GM21737 (cell line): ENCODE results near the gene LHX6.

Source experiments
- ATAC-seq: cut with Tn5 transposase; IDR thresholded peaks from one replicate; pipeline ENCODE4 v1.9.1; 2021; ENCODE audit warnings: mild to moderate bottlenecking, moderate library complexity; ENCODE audit not compliant: unreplicated experiment

The LHX6 gene

DNA sequence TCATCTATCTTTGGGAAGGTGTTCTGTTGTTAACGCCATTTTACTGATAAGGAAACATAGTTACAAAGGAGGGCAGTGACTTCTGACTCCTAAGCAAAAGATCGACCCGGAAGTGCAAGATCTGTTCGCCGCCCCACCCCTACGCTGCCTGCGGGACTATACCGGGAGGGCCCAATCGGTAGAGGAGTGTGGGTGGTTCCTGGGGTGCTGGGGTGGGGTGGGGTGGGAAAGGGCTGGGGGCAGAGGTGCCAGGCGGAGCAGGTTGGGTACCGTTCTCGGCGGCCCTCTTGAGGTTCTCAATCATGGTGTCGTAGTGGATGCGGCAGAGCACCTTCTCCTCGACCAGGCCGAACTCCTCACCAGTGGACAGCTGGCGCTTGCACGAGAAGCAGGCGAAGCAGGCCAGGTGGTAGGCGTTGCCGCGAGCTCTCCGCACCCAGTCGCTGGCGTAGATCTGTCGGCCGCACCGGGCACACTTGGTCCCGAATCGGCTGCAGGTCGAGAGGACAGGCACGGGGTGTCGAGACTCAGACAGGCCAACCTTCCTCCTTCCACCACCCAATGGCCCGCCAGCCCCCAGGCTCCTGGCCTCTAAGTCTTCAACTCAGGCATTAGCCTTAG is 11.8 kb downstream of the LHX6 start:
- ATAC-seq, result no peak

GRCh38 chr9:122216138-122216797 is 12.5 kb downstream of the LHX6 start:
- no peak for ATAC-seq

DNA sequence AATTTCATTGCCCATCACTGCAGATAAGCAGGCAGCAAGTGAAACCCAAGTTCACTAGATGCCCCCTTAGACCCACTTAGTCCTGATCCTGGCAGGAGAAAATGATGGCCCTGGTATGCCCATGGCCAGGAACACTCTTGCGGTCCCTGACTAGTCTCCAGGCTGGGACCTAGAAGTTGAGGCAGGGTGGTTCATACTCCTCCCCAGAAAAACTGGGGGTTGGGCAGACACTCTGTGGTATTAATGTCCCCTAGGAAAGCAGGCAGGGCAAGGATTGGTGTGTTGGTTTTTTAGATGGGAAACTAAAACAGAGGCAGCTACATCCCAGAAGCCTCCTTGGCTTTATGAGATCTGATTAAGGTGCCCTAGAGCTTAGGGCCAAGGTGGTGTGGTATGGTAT is 13.1 kb downstream of the LHX6 start:
- ATAC-seq, result no peak

GRCh38 chr9:122214507-122214906 is 14.2 kb downstream of the LHX6 start:
- no peak for ATAC-seq

DNA sequence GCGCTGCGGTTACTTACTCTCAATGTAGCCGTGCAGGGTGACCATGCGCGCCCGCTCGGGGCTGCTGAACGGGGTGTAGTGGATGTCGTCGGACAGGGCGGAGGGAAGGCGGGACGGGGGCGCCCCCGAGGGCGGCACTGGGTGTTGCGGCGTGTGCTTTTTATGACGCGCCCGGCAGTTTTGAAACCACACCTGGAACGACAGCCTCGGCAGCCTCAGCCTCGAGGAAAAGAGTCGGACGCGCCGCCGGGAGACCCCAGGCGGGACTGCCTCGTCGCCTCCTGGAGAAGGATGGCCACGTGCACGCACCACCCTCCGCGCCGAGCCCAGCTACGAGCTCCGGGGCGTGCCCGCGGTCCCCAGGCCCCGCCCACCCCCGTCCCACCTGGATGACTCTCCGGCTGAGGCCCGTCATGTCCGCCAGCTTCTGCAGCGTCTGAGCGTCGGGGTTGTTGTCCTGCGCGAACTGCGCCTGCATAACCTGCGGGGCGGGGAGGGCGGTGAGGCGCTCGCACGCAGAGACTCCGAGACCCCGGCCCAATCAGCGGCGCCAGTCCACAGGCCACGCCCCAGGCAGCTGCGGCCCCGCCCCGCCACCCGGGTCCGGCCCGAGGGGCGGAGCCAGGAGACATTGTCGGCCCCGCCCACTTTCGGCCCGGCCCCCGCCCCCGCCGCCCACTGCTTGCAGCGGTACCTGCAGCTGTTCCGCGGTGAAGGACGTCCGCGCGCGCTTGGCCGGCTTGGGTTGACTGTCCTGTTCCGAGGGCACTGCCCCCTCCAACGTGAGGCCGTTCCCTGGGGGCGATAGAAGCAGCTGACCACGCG is 15.0 kb downstream of the LHX6 start:
- peak; percentile 51 for ATAC-seq

DNA sequence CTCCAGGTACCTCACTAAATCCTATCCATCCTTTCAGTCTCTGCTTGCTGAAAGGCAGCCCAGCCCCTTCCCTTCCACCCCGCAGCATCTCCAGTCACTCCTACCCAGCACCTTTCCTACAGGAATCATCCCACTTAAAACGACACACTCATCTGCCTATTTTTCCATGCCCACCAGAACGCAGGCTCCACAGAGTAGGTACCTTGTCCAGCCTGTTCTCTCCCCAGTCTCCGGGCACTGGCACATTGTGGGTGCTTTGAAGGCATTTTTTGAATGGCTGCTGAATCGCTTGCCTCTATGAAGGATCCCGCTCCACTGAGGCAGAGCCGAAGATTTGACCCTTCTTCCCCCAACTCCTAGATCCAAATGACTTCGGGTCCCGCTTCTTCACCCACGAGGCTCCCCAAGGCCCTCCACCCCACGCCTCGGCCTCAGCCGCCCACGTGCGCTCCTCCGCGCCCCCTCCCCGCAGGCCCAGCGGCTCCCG is 15.6 kb downstream of the LHX6 start:
- ATAC-seq, result no peak

GRCh38 chr9:122212473-122213004 is 16.2 kb downstream of the LHX6 start:
- no peak for ATAC-seq

GRCh38 chr9:122209451-122209850 is 19.3 kb downstream of the LHX6 start:
- no peak for ATAC-seq

GRCh38 chr9:122207096-122207495 is 21.7 kb downstream of the LHX6 start:
- ATAC-seq, result no peak

- no peak for ATAC-seq
Measured at GRCh38 chr9:122206118-122207046, 22.4 kb downstream of the LHX6 start.

DNA sequence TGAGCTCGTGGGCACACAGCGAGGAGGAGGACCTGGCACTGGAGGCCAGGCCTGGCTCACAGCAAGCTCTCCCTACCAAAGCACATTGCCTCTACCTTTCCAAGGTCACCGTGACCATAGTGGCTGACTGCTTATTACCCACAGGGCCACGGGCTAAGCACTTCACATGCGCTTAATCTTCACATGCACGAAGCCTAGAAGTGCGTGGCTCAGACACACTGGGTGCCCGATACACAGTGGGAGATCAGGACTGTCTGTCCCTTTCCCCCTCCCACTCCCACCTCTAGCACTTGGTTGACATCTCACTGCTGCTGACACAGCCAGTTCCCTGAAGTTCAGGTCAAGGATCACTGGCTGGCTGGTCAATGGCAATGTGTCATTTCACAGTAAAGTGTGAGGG is 23.6 kb downstream of the LHX6 start:
- no peak for ATAC-seq

- ATAC-seq, result no peak
Measured at GRCh38 chr9:122204491-122204890, 24.3 kb downstream of the LHX6 start.

- ATAC-seq, result no peak
Measured at GRCh38 chr9:122204055-122204454, 24.7 kb downstream of the LHX6 start.

DNA sequence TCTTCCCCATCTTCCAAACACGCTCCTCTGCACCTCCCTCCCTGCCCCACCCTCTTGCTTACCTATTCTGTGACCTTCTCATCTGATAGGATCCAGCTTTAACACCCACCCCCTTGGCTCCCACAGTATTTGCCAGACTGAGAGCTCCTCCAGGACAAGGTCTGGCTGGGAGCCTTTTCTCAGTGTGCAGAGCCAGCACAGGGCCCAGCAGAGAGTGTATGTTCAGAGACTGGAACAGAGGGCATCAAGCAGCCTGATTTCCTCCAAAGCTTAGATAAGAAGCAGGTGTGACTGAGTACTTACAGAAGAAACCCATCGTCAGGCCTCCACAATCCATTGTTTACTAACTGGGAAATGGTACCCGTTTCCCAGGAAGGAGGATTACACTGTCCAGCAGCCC is 26.6 kb downstream of the LHX6 start:
- ATAC-seq, result no peak

GRCh38 chr9:122201641-122202040 is 27.1 kb downstream of the LHX6 start:
- ATAC-seq, result no peak

- ATAC-seq, result no peak
Measured at GRCh38 chr9:122200960-122201595, 27.7 kb downstream of the LHX6 start.

DNA sequence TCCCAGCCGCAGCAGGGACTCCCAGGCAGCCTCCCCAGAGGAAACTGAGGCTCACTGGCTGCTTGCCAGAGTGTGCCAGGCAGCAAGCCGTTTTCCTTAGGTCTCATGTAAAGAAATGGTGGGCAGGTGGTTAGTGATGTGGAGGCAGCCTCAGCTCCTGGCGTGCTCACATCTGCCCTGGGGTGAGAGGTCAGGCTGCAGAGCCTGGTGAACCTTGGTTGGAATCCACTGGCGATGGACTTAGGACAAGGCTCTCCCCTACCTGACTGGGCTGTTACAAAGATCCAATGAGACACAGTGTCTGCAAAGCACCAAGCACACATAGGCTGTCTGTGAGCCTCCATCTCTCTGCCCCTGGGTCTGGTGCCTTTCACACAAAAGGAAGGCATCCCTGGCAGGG is 30.9 kb downstream of the LHX6 start:
- no peak for ATAC-seq

GRCh38 chr9:122197426-122197825 is 31.3 kb downstream of the LHX6 start:
- no peak for ATAC-seq

- ATAC-seq, result no peak
Measured at GRCh38 chr9:122195875-122196274, 32.9 kb downstream of the LHX6 start.

GRCh38 chr9:122193651-122194050 is 35.1 kb downstream of the LHX6 start:
- ATAC-seq, result no peak
